ENCODE measurements around the gene SCYGR4.
"Not testable (repeated sequence)": the region's sequence is repeated elsewhere in the genome, so short reads cannot be mapped to it uniquely, and the experiment has no call there.

Gene SCYGR4

DNA sequence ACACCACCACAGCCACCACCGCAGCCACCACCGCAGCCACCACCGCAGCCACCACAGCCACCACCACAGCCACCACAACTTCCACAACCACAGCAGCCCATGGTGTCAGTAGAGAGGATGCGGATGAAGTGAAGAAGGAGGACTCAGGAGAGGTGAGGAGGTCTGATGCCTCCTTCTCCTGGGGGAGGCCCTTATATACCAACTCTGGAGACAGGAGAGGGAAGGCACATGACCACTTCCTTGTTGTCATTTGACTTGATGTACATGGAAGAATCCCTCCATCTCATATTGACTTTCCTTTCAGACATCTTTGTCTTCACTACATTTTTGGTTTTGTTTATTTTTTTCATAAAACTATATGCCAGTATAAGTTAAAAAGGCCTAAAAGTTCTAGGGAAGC is 2.6 kb upstream of the SCYGR4 start, which contains the start of gene SCYGR3:
Gene SCYGR3 (minus strand): TSS at position 101 of the 400 bp plus-strand sequence. CDS start 0 bp downstream, at position 101.
- no peak for DNase-seq

DNA sequence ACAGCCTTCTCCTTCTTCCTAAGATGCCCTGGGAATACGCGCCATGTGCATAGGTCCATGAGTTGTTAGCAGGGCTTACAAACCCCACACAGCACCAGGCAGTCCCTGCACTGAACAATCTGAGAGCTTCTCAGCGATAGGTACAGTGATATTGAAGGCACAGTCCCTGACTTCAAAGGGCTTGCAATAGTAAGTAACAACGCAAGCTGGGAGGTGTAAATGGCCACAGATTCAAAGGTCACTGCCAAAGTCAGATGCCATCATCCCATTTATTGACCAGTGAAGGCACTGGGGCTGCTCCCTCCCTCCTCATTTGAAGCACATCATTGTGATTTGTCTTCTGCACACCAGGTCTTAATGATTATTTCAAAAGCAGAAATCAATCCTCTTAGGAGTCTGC is 2.1 kb upstream of the SCYGR4 start:
- DNase-seq = no peak

DNA sequence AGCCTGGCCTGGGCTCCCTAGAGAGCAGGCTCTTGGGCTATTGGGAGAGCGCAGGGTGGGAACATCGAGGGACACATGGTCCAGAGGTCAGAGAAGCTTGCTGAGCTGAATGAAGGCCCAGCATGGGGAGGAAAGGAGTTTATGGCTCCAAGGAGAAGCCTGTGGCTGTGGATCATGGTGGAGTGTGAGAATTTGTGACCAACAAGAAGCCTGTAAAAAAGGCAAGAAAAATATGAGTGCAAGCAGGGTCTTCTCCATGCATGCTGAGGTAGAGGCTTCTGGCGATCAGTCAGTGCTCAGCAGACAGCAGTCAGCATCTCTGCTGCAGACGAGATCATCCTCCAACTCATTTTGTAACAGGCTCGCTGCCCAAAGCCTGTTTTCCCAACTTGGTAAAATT is 1.4 kb upstream of the SCYGR4 start:
- no peak for DNase-seq

DNA sequence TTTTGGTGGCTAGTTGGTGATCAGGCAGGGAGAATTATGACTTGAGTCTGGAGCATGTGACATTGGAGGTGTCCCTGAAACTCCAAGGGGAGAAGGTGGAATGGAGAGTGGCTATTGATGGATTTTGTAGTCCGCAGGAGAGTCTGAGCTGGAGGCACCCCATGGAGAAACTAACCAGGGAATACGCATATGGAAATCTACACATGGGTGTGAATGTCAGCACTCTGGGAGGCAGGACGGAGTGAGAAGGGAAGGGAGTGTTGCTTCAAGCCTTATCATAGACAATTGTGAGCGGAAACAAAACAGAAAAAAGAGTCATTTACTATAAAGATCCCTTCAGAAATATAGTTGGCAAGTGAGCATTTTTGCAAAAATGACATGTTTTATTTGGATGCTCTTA is 667 bp upstream of the SCYGR4 start:
- no peak for DNase-seq

DNA sequence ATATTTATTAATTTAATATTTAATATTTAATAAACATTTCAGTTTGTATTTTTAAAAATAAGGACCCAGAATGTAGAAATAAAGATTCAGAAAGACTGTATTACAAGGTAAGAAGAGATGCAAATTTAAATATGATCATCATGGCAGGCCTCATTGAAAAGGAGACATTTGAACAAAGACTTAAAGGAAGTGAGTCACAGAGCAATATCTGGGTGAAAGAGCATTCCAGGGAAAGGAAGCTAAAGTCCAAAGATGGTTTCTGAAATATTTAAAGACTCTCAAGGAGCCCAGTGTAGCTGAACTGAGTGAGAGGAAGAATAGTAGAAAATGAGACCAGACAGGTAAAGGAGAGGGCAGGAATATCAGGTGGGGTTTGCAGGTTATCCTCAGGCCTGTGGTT is 5.9 kb downstream of the SCYGR4 start:
- DNase-seq = no peak

DNA sequence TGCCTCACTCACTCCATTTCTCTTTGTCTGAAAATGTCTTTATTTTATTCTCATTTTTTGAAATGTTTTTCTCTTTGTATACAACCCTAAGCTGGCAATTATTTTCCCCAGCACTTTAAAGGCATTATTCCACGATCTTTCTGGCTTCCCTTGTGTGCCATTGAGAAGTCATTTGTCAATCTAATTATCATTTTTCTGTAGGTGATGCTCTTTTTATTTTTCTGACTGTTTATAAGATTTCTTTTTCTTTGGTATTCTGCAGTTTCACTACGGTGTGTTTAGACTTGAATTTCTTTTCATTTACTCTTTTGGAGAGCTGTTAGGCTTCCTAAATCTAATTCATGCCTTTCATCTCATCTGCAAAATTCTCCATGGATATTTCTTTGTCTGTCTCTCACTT is 8.1 kb downstream of the SCYGR4 start:
- DNase-seq = no peak

DNA sequence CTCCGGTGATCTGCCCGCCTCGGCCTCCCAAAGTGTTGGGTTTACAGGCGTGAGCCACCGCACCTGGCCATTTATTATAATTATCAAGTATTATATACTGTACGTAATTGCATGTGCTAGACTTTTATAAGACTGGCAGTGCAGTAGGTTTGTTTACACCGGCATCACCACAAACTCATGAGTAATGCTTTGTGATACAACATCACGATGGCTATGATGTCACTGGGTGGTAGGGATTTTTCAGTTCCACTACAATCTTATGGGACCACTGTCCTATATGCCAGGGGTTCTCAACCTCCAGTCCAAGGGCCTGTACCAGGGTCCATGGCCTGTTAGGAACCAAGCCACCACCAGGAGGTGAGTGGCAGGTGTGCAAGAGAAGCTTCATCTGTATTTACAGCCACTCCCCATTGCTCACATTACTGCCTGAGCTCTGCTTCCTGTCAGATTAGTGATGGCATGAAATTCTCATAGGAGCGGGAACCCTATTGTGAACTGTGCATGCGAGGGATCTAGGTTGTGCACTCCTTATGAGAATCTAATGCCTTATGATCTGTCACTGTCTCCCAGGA is 9.4 kb downstream of the SCYGR4 start:
- DNase-seq = no peak

DNA sequence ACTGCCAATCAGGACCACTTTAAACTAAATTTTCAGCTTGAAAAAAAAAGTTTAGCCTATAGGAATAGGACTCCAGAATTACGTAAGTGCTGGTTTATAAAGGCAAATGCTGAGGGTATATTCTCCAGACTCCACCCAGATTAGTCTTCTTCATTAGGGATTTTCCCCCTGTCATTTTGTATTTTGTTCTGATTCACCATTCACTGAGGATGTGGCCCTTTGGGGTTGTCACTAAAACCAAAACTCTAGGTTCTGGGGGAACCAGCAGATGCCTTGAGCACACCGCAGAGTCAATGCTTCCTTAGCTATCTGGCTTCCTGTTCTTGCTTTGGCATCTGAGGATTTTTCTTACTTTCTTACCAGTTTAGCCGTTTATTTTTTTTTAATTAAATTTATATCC is 10.5 kb downstream of the SCYGR4 start:
- DNase-seq = no peak

DNA sequence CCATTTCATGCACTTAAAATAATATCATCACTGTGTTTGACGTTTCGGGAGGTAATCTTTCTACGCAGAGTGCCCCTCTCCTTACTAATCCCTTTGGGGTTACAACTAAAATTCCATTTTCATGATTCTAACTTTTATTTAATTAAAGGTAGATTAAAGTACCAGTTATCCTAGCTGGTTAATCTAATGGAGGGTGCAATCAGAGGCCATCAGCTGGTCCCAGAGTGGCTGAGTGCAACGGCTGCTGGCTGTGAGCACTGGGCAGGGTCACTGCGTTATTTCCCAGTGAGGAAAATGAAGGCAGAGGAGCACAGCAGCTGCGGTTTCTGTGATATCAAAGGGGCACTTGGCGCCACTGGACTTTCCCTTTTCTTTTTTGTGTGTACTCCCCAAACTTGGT is 12.1 kb downstream of the SCYGR4 start:
- DNase-seq = no peak

DNA sequence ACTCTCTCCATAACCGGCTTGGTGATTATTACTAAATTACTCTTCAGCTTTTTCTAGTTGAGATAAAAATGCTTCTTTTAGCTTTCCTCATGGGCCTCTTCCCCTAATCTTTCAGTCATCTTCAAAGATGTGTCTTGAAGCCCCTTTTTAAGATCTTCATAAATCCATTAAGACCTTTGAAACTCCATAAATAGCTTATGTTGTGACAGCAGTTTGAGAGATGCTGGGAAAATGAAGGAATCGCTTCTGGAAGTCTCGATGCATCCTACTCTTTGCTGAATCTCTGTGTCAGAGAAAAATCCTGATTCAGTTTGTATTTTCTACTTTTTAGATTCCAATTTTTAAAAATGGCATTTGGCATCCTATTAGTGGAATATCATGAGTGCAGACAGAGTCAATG is 13.0 kb downstream of the SCYGR4 start:
- DNase-seq = no peak

DNA sequence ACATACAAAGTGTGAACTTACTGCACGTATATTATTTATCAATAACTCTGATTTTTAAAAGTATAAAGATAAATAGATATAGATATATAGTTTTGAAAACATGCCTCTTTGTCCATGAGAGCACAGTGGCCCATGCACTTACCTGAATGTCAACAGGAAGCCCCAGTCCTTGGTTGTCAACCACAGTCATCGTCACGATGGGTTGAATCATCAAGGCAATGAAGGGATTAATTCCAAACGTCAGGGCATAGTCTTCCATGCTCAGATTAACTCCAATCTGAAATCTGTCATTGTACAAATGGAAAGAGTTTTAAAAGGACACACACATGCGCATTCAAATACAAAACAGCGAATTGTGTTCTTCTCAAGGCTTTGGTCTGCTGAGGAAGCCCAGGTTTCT is 15.5 kb downstream of the SCYGR4 start:
- no peak for DNase-seq

DNA sequence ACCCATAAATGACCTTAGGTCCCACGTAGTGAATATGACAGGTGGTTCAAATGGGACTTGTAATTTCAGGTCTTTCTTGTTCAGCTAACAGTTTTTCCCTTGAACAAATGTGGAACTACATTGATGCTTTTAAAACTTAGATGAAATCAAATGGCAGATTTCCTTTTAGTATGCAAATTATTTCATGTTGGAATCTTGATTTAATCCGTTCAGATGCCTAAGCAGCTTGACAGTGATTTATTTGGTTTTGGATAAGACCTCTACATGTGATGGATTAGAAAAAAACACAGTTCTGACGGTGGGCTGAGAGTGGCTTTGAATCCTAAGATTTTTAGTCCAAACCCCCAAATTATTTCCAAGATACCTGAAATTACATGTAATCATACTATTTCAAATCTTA is 16.9 kb downstream of the SCYGR4 start:
- DNase-seq = no peak

DNA sequence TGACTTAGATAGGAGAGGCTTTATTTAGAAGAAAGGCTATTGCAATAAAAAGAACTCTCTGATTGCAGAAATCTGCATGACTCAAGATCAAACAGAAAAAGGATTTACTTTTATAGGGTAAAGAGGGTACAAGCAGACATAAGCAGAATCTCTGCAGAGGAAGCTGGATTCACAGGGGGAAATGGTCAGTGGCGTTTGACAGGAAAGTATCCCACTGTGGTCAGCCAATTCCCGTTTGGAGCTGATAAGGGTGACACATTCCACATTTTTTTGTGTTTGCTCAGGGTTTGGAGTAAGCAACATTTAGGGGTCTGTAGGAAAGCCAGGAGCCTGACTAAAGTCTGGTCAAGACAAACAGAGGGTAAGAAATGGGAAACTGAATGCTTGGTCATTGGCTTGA is 25.4 kb downstream of the SCYGR4 start:
- DNase-seq = no peak

DNA sequence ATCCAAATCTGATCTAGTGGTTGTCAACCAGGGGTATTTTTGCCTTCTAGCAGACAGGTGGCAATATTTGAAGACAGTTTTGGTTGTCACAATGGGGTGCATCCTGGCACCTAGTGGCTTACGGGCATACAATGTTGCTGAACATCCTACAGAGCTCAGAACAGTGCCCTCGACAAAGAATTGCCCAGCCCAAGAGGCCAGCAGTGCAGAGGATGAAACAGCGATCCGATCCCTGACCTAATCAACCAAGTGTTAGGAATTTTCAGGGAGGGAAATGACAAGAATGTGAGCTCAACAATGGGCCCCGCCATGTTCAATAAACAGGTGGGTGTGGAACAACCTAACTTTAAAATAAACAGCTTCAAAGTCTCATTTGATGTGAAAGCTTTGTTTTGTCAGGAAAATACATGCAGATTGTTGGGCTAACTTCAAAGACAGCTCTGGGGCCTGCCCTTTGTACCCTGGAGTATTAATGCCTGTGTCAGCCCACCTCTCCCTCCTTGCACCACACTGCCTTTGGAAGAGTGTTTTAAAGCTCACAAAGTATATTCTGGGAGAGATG is 26.8 kb downstream of the SCYGR4 start:
- DNase-seq = no peak

DNA sequence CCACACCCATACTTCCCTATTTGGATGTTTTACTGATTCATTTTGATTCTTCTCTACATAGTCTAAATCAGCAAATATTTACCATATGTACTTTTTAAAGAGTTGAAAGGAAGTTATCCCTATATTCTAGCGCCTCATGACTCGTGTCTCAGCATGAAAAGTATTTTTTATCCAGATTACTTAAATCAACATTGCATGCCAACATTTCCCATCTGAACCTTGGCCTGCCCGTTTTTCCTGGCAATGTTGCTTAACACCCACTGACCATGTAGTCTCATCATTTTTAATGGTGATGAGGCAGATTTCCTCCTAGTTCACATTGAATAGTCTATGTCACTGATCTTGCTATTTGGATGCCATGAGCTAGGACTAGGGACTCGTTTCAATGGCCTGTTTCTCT is 36.1 kb downstream of the SCYGR4 start:
- no peak for DNase-seq

DNA sequence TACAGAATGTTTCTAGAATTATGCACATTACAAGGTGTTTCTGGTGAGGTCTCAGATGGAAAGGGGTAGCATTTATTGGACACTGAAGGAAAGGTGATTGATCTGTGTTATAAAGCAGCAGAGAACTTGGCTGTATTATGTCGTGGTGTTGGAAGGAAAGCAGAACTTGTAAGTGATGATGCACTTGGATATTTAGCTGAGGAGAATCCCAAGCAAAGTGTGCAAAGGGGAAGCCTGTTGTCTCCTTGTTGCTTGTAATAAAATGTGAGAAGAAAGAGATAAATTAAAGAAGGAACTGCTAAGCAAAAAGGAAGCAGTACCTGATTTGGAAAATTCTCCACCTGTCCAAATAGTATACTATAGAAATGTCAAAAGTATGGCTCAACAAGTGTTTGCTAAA is 37.1 kb downstream of the SCYGR4 start:
- DNase-seq = no peak

DNA sequence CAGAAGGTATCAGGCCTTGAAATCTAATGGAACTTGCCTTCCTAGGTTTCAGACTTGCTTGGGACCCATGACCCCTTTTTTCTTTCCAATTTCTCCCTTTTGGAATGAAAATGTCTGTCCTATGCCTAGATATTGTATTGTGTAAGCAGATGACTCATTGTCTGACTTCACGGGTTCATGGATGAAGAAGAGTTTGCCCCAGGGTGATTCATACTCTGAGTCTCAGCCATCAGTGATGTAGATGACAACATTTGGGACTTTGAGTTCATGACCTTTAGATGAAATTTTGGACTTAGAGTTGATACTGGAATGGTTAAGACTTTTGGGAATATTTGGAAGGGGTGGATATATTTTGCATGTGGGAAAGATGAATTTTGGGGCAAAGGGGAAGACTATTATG is 38.2 kb downstream of the SCYGR4 start:
- DNase-seq = no peak

DNA sequence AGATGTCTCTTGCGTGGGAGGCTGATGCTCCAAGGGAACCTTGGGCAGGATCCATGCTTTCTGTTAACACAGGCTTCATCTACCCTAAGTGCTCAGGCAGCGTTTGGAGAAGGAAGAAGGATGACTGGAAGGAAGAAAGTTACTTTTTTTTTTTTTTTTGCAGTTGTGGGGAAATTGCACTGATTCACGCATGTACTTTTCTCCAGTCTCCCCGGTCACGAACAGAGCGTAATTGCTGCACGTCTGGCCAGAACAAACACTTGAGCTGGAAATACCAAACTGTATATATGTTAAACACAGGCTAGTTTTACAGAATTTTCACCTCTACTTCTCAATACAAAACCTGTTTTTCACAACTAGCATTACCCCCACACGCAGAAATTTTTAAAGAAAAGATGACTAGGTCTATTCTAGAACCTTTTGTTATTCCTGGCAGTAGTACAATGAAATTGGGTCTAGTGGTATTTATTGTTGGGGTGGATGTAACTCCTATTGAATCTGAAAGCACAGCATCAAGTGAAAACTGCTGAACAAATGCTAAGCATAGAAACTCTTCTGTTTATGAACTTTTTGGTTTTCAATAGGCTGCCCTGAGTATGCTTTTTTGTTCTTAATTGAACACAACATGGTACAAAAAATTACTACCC is 40.0 kb downstream of the SCYGR4 start:
- DNase-seq = no peak

DNA sequence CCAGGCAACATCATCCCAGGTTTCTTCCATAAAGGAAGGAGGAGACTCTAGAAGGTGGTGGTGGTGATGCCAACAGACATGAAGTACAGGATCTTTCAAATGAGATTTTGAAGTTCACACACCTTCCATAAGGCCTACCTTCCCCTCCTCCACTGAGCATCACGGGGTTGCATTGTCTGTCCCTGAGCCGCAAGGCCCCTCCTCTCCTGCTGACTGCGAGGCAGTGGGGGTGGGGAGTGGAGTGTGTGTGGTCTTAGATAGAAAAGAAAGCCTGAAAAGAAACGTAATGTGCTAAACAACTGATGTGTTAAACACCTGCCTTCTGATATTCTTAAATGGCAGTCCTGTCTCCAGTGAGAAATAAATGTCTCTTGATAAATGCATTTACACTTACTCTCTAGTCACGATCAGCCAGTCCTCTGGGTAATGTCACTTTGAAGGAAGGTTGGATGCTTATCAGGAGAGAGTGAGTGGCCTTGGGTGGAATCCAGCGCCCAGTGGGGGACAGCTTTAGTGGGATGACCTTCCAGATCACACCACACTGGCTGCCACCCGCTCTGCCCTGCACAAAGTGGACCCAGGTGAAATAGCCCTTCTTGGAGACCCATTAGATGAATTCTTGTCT is 43.8 kb downstream of the SCYGR4 start:
- DNase-seq = no peak

DNA sequence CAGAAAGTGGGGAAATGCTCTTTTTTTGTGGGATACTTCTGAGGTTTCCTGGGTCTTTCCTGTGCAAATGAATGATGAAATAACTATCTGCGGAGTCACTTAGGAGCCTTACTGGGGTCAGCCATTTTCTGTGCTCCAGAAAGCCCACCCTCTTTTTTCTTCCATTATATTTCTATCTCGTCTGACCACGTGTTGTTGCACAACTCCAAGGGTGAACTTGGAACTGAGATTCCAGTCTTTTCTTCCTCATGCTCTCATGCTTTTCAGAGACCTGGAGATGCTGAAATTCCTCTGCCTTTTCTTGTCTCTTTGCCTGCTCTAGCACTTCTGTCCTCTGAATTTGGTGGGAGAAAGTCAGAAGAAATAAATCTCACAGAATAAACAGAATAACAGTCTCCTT is 44.5 kb downstream of the SCYGR4 start:
- DNase-seq = no peak

DNA sequence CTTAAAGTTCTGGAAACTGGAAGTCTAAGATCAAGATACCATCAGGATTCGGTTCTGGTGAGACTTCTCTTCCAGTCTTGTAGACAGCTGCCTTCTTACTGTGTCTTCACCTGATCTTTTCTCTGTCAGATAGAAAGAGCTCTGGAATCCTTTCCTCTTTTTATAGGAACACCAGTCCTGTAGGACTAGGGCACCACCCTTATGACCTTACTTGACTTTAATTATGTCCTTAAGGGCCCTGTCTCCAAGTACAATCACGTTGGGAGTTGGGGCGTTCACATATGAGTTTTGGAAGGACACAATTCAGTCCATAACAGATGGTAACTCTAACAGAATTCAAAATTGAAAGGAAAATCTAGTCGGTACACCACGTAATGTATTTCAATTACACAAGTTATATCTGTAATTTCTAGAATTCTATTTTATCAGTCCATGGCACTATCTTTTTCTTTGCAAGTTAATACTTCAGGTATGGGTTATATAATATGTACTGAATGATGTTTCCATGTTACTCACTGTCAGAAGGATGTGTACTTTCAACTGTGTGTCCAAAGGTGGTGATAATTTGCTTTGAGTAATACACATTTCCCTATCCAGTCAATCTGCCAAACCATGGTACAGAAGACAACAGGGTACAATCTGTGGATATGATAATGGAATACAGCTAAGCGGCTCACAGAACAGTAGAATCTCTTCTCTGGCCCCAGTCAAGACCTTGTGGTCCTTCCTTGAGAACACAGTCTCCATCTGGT is 48.1 kb downstream of the SCYGR4 start:
- DNase-seq = no peak

DNA sequence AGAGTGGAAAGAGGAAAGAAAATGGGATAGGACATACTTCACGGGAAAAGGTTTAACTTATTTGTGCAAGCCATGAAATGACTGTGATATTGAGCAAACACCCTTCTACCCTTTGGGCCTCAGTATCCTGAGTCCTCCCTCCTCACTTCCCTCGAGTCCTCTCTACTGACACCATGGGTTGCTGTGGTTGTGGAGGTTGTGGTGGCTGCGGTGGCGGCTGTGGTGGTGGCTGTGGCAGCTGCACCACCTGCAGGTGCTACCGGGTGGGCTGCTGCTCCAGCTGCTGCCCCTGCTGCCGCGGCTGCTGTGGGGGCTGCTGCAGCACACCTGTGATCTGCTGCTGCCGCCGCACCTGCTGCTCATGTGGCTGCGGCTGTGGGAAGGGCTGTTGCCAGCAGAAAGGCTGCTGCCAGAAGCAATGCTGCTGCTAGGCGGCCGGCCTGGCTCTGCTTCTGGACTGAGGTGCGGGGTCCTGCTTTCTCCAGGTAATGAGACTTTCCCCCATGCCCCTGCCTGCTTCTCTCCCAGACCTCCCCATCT is 49.4 kb downstream of the SCYGR4 start, which contains the start of gene SCYGR5:
Gene SCYGR5 (plus strand): TSS at position 174 of the 540 bp plus-strand sequence. CDS start 0 bp downstream, at position 174.
- DNase-seq = not testable (repeated sequence)
